Putamen (tissue), 1 donor: ENCODE measurements around the gene ME1.
A peak's percentile ranks its signal among the peaks of the same experiment; 100 is the strongest.
"Not testable (repeated sequence)": the region's sequence is repeated elsewhere in the genome, so short reads cannot be mapped to it uniquely, and the experiment has no call there.

ENCODE experiments used
- DNase-seq: peaks from one replicate; pipeline ENCODE4 v3.0.0-alpha.2; 2016; ENCODE audit warnings: low spot score

Gene ME1

DNA sequence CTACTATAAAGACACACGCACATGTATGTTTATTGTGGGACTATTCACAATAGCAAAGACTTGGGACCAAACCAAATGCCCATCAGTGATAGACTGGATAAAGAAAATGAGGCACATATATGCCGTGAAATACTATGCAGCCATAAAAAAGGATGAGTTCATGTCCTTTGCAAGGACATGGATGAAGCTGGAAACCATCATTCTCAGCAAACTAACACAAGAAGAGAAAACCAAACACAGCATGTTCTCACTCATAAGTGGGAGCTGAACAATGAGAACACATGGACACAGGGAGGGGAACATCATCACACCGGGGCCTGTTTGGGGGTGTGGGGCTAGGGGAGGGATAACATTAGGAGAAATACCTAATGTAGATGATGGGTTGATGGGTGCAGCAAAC lies 174.1 kb downstream of the ME1 start:
- DNase-seq: not testable (repeated sequence)

DNA sequence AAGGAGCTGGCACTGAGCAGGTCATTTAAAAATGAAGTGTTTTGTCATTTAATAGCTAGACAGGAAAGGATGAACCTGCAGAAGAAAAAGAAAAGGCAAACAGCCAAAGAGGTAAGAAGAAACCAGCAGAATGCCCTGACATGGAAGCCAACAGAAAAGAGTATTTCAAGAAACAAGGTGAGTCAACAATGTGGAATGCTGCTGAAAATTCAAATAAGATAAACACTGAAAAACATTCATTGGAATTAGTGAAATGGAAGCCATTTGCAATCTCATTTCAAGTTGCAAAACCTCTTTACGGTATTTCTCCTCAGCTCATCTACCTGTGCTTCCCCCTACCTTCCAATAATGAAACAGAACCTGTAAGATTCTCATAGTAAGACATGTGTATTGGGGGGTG lies 178.1 kb downstream of the ME1 start:
- DNase-seq: no peak

DNA sequence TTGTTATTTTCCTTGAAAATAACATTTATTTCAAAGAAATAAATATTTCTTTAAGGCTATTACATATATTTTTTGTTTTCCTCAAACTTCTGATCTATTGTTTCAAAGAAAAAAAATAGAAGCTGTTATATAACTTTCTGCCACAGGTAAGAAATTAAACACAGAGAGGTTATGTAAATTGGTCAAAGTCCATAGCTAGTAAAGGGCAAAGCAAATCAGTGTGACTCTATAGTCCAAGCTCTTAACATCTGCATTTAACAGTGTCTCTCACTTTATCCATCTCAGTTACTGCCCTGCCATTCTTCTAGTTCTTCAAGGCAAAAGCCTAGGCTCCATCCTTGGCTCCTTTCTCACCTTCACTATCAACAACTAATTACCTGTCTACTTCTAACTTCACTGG lies 180.6 kb downstream of the ME1 start:
- DNase-seq: no peak

DNA sequence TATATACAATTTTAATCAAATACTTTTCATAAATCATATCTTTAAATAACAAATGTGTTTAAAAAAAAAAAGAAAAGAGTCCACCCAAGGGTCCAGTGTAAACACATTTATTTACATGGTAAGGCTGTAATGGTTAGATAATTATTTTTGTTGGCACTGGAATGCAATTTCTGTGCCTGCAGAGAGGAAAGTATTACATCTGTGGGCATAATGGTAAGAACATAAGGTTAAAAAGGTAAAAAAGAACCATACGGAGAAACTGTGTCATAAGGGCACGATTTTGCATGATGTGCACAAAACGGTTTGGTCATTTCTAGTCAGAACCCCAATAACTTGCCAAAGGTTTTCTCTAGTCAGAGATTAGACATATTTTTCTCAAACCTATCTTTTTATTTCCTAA lies 183.4 kb downstream of the ME1 start:
- DNase-seq: no peak

DNA sequence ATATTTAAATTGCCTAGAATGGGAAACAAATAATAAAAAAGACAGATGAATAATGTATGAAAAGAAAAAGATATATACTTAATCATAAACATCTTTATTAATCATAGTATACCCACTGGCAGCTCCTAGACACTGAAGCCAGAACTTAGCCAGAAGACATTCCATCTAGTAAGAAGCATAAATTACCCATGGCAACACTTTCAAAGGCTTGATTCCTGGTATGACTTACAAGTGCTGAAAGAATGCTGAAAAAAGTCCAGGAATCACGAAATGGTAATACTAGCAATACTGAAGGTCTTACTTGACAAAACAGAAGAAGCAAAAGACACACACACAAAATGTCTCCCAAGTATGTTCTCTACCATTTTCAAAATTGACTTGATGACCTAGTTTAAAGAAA lies 199.7 kb downstream of the ME1 start:
- DNase-seq: no peak

DNA sequence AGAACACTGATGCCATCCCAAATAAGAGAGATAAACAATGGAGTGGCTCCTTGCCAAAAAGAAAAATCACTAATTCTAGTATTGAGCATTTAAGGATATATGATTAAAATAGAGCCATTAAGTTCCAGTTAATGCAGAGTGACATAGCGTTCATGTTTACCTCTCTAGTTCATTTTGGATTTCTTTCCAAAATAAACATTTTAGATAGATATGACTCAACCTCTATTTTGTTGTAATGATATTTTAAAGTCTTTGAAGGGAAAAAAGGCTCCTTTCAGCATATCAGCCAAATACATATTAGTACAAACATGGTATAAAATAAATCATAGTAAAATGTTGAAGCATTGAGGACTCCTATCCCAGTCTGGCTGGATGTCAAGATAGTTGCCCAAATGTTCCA lies 204.3 kb downstream of the ME1 start:
- no peak for DNase-seq

DNA sequence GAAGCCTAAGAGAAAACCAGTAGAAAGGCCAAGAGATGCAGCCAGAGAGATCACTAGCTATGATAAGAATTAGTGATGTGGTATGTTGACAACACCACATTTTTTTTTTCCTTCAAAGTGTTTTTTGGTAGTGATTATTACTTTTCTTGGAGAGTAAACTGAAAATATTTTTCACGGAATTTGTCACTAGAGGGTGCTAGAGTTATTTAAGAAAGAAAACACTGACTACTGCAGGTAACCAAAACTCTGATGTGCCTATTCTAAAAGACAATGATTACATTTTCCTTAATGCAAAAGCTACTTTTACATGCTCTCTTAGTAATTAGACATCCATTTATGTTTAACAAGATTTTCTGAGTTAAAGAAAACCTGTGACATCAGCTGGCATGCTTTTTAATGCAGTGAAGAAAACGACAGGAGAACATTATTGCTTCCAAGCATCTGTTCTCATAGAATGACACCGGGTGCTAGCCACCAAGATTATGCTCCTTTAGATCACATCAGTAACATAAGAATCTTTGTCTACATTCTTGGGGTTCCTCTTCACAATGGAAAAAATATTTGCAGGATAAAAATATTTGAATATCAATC lies 208.9 kb downstream of the ME1 start:
- DNase-seq: peak; percentile 36

DNA sequence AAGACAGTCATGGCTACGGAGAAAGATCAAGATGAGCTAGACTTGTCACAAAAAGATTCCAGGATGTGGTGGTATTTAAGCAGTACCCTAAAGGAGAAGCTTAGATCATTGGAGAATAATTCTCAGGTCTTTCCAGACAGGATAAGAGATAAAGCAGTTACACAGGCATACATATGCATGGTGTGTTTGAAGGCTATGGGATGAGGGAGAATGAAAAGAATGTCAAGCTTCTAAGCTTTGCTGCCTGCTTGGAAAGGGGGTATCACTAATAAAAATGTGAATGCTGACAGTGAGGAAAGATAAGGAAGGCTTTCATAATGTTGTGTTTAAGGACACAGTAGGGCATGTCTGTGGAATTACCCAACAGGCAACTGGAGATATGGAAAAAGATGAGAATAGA lies 209.6 kb downstream of the ME1 start:
- DNase-seq: no peak

DNA sequence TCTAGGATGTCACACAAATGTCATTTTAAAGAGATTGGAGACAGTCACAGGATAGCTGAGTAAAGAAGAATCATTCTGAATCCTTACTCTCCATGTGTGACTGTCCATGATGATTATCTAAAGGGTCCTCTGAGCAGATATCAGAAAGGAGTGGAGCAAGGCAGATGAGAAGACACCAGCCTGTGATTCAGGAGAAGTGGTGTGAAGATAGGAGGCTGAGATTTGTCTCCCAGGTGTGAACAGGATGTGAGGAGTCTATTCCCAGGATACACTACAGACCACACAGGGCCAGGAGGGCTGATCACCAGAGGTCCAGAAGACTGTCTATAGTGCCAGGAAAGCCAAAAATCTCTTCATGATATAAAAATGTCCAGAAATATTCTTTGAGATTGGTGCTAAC lies 210.7 kb downstream of the ME1 start:
- no peak for DNase-seq

DNA sequence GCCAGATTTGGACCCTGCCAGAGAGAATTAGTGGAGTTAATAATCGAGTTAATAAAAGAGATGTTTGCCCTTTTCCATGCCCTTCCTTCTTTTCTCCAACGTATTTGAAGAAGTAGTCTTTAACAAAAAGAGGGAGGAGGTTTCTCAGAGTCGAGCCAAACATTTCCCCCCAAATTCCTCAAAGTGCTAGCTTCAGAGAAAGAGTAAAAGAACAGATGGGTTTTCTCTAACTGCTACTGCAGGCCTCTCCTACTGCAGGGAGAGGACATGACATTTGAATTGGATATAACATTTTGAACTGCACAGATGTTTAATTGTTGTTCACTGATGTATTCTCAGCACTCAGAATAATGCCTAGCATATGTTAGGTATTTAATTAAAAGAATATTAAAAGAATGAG lies 212.2 kb downstream of the ME1 start:
- no peak for DNase-seq

DNA sequence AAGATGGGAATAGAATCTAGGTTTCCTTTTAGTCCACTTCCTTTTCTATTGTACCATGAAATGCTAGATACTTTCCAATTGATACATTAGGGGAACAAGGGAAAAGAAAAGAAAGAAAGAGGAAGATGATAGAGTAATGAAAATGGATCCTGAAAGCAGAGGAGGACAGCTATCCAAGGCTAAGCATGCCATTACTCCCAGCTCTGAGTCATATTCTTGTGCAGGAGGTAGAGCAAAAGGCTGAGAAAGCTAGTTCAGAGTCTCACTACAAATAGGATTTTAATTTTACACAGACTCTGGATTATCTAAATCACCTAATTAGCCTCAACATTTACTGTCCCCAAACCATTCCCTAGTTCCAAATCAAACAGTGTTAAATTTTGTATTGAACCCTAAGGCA lies 214.0 kb downstream of the ME1 start:
- no peak for DNase-seq

DNA sequence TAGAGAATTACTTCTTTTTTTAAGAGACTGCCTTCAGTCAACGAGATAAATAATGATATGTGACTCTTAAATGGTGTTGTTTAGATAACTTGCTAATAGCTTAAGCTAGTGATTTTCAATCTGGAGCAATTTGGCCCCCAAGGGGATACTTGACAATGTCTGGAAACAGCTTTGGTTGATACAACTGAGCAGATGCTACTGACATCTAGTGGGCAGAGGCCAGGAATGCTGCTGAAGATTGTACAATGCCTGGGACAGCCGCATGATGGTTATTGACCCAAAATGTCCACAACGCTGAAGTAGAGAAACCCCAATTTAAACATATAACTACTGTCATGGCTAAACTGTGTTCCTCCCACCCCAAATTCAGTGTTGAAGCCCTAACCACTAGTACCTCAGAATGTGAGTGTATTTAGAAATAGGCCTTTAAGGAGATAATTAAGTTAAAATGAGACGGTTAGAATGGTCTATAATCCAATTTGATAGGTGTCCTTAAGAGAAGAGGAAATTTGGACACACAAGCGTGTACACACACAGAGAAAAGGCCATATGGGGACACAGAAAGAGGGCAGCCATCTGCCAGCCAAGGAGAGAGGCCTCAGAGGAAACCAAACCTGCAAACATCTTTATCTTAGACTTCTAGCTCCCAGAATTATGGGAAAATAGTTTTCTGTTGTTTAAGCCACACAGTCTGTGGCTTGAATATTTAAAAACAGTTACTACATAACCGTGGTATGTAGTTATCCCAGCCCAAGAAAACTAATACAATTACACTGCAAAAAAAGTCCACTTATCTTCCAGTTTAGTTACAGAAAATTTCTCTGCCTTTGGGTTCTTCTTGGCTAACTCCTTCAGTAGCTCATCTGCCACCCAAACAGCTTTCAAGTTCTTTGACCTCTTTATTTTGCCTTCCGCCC lies 215.5 kb downstream of the ME1 start:
- DNase-seq: peak; percentile 76

DNA sequence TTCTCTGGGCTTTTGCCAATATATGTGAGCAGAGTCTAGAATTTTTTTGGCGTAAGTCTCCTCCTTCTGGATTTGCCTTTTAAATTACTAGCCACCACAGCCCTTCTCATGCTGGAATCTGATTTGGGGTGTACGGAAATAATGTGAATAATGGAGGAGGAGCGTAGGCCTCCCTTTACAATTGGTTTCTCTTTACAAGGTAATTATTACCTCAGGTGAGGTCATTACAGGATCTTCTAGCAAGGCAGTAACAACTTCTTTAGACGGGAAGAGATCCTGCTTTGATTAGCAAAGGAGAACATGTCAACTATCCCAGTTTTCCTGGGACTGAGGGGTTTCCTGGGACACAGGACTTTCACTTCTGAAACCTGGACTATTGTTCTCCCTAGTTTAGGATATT lies 228.8 kb downstream of the ME1 start:
- DNase-seq: no peak

DNA sequence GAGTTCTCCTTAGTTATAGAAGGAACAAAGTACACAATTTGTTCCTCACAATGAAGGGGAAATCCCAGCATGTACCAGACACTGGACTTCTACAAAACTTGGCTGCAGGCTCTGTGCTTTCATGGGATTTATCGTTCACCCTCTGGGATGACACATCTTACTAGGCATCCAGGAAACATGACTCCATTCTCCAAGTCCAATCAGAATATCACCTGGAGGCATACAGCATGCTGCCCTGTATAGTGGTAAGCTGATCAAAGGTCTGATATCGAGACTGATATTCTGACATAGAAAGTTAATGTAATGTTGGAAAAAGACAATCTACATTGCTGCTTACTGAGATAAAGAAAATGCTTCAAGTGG lies 231.0 kb downstream of the ME1 start:
- no peak for DNase-seq

DNA sequence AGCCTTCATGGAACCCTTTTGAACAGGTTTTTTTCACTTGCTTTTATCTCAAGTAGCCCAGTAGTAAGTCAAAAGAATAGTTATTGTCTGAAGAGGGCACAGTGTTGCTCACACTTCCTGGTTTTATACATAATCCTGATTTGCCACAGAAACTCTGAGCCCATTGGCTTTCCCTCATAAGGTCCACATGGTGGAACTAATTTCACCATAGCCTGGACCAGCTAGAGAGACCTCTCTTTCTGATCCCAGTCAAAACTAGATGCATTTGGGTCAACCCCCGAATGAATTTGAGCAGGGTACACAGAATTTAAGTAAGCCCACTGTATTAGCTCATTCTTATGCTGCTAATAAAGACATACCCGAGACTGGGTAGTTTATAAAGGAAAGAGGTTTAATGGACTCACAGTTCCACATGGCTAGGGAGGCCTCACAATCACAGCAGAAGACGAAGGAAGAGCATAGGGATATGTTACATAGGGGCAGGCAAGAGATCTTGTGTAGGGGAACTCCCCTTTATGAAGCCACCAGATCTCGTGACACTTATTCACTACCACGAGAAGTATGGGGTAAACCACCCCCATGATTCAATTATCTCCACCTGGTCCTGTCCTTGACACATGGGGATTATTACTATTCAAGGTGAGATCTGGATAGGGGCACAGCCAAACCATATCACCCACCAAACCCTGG lies 231.5 kb downstream of the ME1 start:
- DNase-seq: no peak

DNA sequence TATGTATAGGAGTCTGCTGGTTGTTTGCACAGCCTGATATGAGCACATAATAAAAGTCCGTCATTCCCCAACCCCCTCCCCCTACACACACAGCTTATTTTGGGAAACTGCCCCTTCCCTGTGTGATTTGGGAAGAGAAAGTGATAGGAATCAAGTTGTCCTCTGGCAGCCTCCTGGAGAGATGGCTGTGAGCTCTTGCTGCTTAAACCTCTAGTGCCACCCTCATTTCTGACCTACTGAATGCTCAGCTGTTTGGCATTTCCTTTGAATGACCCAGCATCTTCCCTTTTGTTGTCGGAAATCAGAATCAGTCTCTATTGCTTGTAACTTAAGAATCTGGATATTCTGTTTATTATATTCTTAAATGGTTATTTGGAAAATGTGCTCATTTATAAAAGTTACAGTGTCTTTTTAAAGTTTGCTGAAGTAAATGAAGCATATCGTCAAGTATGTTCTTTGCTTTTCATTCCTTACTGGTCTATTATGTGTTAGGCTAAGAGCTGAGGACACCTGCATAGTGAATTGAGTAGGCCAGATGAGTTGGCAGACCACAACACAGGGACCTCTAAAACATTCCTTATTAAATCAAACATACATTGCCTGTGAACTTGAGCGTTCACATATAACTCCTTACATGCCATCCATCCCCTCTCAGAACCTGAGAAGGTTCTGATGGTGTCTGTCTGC lies 232.2 kb downstream of the ME1 start:
- no peak for DNase-seq

DNA sequence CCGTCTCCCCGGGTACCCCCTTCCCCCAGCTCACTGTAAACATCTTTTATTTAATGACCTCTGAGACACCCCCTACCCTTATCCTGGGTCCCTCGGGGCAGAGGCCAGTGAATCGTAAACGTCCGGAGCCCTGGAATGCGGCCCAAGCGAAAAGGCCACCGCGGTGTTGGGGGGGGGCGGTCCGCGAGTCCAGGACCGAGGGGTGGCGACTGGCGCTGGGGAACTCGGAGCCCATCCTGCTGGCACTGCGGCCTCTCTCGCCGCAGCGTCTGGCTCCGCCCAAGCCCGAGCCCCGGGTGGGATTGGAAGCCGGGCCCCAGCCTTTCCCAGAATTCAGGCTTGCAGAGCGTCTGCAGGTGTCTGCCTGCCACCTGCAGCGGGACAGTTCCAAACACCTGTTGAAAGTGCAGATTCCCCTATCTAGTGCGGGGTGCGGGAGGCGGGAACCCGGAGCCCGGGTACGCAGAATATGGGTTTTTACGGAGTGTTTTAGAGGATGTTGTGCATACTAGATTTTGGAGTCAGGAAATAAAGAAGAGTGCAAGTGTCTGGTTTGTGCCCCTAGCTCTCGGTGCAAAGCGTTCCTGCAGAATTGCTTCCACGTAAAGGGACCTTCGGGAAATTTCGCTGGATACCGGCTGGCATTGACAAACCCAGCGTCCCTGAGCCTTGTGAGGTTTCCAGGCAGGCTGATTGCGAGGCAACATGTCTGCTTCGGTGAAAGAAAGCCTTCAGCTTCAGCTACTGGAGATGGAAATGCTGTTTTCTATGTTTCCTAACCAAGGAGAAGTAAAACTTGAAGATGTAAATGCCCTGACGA lies 236.9 kb downstream of the ME1 start:
- DNase-seq: peak; percentile 27

DNA sequence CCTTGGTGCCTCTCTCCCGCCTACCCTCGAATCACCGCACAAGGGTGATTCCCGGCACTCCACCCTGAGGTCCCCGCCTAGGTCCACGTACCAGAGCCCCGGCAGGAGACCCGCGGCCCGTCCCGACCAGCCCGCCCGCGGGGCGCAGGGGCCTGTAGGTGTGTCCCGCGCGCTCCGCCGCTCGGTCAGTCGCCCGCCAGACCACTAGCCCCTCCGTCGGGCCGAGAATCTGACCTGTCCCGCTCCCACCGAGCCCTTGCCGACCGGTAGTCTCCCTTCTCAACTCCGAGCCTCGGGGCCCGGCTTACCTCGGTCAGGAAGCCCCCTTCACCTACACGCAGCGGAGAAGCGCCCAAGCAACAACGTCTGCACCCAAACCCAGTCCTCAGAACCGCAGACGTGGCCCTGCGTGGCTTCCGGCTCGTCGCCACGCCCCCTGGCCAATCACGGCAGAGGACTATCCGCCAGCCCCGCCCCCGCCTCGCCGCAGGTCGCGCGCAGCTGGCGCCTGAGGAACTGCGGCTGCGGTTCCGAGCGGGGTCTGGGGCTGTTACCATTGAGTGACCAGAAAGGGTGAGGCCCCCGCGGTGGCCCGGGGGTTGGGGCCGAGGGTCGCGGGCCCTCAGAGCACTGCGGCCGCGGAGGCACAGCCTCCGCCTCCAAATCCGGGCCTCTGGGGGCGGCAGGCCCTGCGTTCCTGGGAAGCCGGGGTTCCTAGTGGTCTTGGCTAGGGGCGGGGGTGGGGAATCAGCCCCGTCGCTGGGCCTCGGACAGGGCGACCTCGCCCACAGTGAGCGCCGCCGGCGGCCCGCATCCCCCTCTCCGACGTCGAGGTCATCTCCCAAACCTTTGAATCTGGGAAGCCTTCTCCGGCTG lies 237.7 kb downstream of the ME1 start, which contains the start of the genes PGM3 and RWDD2A:
TSS of gene PGM3 (minus strand) at position 395 of the 876 bp plus-strand sequence. CDS start 2,253 bp downstream, outside the sequence.
TSS of gene RWDD2A (plus strand) at position 487 of the 876 bp plus-strand sequence. CDS start 1,095 bp downstream, outside the sequence.
- DNase-seq: peak; percentile 89

DNA sequence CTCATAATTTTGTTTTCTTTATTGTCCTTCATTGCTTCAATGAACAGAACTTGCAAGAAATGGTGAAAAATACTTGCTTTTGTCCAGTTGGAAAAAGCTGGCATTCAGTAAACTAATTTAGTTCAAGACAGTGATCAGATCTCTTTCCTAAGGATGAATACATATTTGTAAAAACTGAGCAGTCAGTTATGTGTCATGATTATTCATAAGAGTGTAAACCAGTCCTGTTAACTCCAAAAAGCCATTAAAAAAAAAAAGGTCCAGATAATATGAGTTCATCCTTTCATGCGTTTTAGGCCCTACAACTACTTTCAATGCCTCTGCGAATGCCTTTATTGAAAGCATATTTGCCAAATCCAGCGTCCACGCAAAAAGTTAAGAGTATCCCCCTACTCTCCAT lies 238.4 kb downstream of the ME1 start:
- DNase-seq: no peak

DNA sequence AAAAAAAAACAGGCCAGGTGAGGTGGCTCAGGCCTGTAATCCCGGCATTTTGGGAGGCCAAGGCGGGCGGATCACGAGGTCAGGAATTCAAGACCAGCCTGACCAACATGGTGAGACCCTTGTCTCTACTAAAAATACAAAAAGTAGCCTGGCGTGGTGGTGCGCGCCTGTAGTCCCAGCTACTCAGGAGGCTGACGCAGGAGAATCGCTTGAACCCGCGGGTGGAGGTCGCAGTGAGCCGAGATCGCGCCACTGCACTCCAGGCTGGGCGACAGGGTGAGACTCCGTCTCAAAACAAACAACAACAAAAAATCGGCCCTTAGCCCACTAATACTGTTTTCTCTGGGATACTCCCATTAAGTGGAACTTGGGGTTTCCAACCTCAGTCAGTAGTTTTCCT lies 238.9 kb downstream of the ME1 start:
- not testable (repeated sequence) for DNase-seq
